ENCODE measurements around the gene PRSS53. TPM values are rescaled to one million over a fixed set of nuclear protein-coding genes. Genes with fewer than 3 reads are reported as not detected.
A peak's percentile ranks its signal among the peaks of the same experiment; 100 is the strongest.

PRSS53 gene
- polyA plus RNA-seq, 3 donors = 0.17 to 5.1 TPM; not detected in 1

- intact Hi-C loops (cut with micrococcal nuclease) = no loop called here
- H3K9me3 Mint-ChIP-seq = no peaks in the 10 kb centered on the region
Measured at GRCh38 chr16:31133046-31133501, 44.3 kb upstream of the PRSS53 start.

GRCh38 chr16:31132303-31132979, 43.7 kb upstream of the PRSS53 start:
- no peak overlapping the region for H3K4me3 Mint-ChIP-seq

More at GRCh38 chr16:31133046-31133501, 44.3 kb upstream of the PRSS53 start:
- Histone ChIP-seq H3K4me2 (replicated peaks; ENCODE audit: extremely low read depth, low read length, poor library complexity, severe bottlenecking) (no peak overlapping the region), H3K4me1 (ENCODE audit: control insufficient read depth in 1 of 2, insufficient read depth in 2 of 2, low read length in 2 of 2) (peaks cover 56 to 70% of the 10 kb centered on the region in 2 donors), H3K27ac (ENCODE audit: low read depth in 1 of 2, low read length in 2 of 2) (no peak overlapping the region), H3K4me3 (replicated peaks in 1 of 3; ENCODE audit: low read depth in 2 of 3, low read length in 3 of 3) (no peak overlapping the region), H2AFZ (ENCODE audit: insufficient read depth, low read depth, low read length, poor library complexity, severe bottlenecking) (no peak overlapping the region), H3K9me3 (replicated peaks in 1 of 2; ENCODE audit: control insufficient read depth in 1 of 2, insufficient read depth in 1 of 2, low read length in 2 of 2) (no peaks in the 10 kb centered on the region), H3K36me3 (replicated peaks in 1 of 2; ENCODE audit: control insufficient read depth in 1 of 2, insufficient read depth in 2 of 2, low read length in 2 of 2) (peaks cover 23 to 32% of the 10 kb centered on the region in 2 donors), H3K27me3 (ENCODE audit: control insufficient read depth in 2 of 2, insufficient read depth in 2 of 2, low read length in 2 of 2) (no peaks in the 10 kb centered on the region), H3K79me2 (ENCODE audit: insufficient read depth, low read length) (no peaks in the 10 kb centered on the region), H4K20me1 (ENCODE audit: insufficient read depth, low read length) (no peaks in the 10 kb centered on the region), H3K9ac (ENCODE audit: insufficient read depth, low read length, poor library complexity, severe bottlenecking) (no peak overlapping the region)
- H3K4me3 Mint-ChIP-seq = no peak overlapping the region
- no peak for DNase-seq
- H3K27me3 Mint-ChIP-seq (ENCODE audit: low read depth in 3 of 3) = peaks cover 0 to 4% (median 1%) of the 10 kb centered on the region in 3 donors
- peaks cover 55% of the 10 kb centered on the region for H3K4me1 Mint-ChIP-seq
- peak overlapping the region in 6 of 7 donors; percentile 3 to 89 (median 81) for H3K27ac Mint-ChIP-seq
- WGBS (ENCODE audit: insufficient coverage) = 94% methylated on average over 4 of the region's 6 CpGs
- TF ChIP-seq CTCF (IDR thresholded peaks at IDR 0.05) = no peak
- peaks cover 34 to 41% of the 10 kb centered on the region in 2 donors for H3K36me3 Mint-ChIP-seq

More at GRCh38 chr16:31132303-31132979, 43.7 kb upstream of the PRSS53 start:
- no peak for TF ChIP-seq CTCF (IDR thresholded peaks at IDR 0.05)
- Mint-ChIP-seq H3K36me3 (peaks cover 39 to 46% of the 10 kb centered on the region in 2 donors), H3K27ac (peak overlapping the region in 3 of 7 donors; percentile 5 to 78 (median 37)), H3K27me3 (ENCODE audit: low read depth in 3 of 3) (peaks cover 0 to 4% (median 0%) of the 10 kb centered on the region in 3 donors), H3K4me1 (peaks cover 62% of the 10 kb centered on the region), H3K9me3 (peaks cover 0 to 2% (median 0%) of the 10 kb centered on the region in 7 donors)
- Histone ChIP-seq H3K9ac (ENCODE audit: insufficient read depth, low read length, poor library complexity, severe bottlenecking) (no peak overlapping the region), H2AFZ (ENCODE audit: insufficient read depth, low read depth, low read length, poor library complexity, severe bottlenecking) (no peak overlapping the region), H3K27ac (ENCODE audit: low read depth in 1 of 2, low read length in 2 of 2) (no peak overlapping the region), H3K79me2 (ENCODE audit: insufficient read depth, low read length) (no peaks in the 10 kb centered on the region), H3K4me1 (ENCODE audit: control insufficient read depth in 1 of 2, insufficient read depth in 2 of 2, low read length in 2 of 2) (peaks cover 62 to 76% of the 10 kb centered on the region in 2 donors), H3K36me3 (replicated peaks in 1 of 2; ENCODE audit: control insufficient read depth in 1 of 2, insufficient read depth in 2 of 2, low read length in 2 of 2) (peaks cover 23 to 36% of the 10 kb centered on the region in 2 donors), H3K9me3 (replicated peaks in 1 of 2; ENCODE audit: control insufficient read depth in 1 of 2, insufficient read depth in 1 of 2, low read length in 2 of 2) (no peaks in the 10 kb centered on the region), H3K4me3 (replicated peaks in 1 of 3; ENCODE audit: low read depth in 2 of 3, low read length in 3 of 3) (no peak overlapping the region), H3K4me2 (replicated peaks; ENCODE audit: extremely low read depth, low read length, poor library complexity, severe bottlenecking) (no peak overlapping the region), H3K27me3 (ENCODE audit: control insufficient read depth in 2 of 2, insufficient read depth in 2 of 2, low read length in 2 of 2) (no peaks in the 10 kb centered on the region), H4K20me1 (ENCODE audit: insufficient read depth, low read length) (no peaks in the 10 kb centered on the region)
- peak in 1 of 3 donors; percentile 6 for DNase-seq
- 95% methylated on average over 13 of the region's 20 CpGs for WGBS (ENCODE audit: insufficient coverage)
- intact Hi-C loops (cut with micrococcal nuclease) = no loop called here

All from CD14-positive monocyte (primary cell).